HepG2 (cell line): Measurements from ENCODE around the gene KLHL18. TPM values are rescaled to one million over a fixed set of nuclear protein-coding genes. Genes with fewer than 3 reads are reported as not detected.

Experiments used
- CHD4 ChIP-seq: fragments of 200-600 bp; sonication (generic); IDR thresholded peaks from 2 replicates; pipeline ENCODE4 v1.7.0; 2017; ENCODE audit warnings: mild to moderate bottlenecking, low read length, borderline replicate concordance
- GATAD2A ChIP-seq: IDR thresholded peaks from 2 replicates; pipeline ENCODE4 v1.6.1; 2016
- GMEB2 ChIP-seq: IDR thresholded peaks from 2 replicates; pipeline ENCODE4 v1.6.1; 2016; ENCODE audit warnings: missing biosample characterization, missing genetic modification reagents, low read depth
- HOXA5 ChIP-seq: sonication (generic); formaldehyde crosslinking; IDR thresholded peaks from 2 replicates; pipeline ENCODE4 v1.4.0; 2020; ENCODE audit warnings: missing genetic modification reagents
- JUNB ChIP-seq: sonication (generic); formaldehyde crosslinking; IDR thresholded peaks from 2 replicates; pipeline ENCODE4 v1.8.0; 2022; ENCODE audit warnings: missing genetic modification reagents, mild to moderate bottlenecking, borderline replicate concordance
- KDM5B ChIP-seq: sonication (generic); formaldehyde crosslinking; IDR thresholded peaks from 2 replicates; pipeline ENCODE4 v1.4.0; 2020; ENCODE audit warnings: missing genetic modification reagents, mild to moderate bottlenecking, borderline replicate concordance
- MTERF4 ChIP-seq: sonication (generic); formaldehyde crosslinking; IDR thresholded peaks from 2 replicates; pipeline ENCODE4 v1.8.0; 2023; ENCODE audit warnings: mild to moderate bottlenecking, missing genetic modification reagents
- POLR2AphosphoS2 ChIP-seq: IDR thresholded peaks from 2 replicates; pipeline ENCODE4 v1.6.1; 2011; ENCODE audit warnings: low read depth, low read length, improper control_type of control experiment
- POLR2G ChIP-seq: fragments of 200-400 bp; formaldehyde crosslinking; IDR thresholded peaks from 2 replicates; pipeline ENCODE4 v1.6.1; 2018; ENCODE audit warnings: mild to moderate bottlenecking, low read depth, low read length, moderate library complexity
- SOX6 ChIP-seq, 2 experiments: fragments of 450-650 bp in 1 of 2; sonication (generic) in 1 of 2; formaldehyde crosslinking in 1 of 2; IDR thresholded peaks; 2 replicates each; pipeline versions ENCODE4 v1.4.0 to v1.6.1; 2017 to 2020; ENCODE audit warnings: antibody characterized with exemption in 1 of 2, mild to moderate bottlenecking in 1 of 2, missing genetic modification reagents in 1 of 2
- ZNF251 ChIP-seq: sonication (generic); formaldehyde crosslinking; IDR thresholded peaks from 2 replicates; pipeline ENCODE4 v1.9.0; 2021; ENCODE audit warnings: mild to moderate bottlenecking, missing genetic modification reagents
- ZNF460 ChIP-seq: sonication (generic); formaldehyde crosslinking; IDR thresholded peaks from 2 replicates; pipeline ENCODE4 v1.5.1; 2020; ENCODE audit warnings: missing genetic modification reagents, mild to moderate bottlenecking, borderline replicate concordance
- ZNF564 ChIP-seq: sonication (generic); formaldehyde crosslinking; IDR thresholded peaks from 2 replicates; pipeline ENCODE4 v1.8.1; 2023; ENCODE audit warnings: mild to moderate bottlenecking, missing genetic modification reagents
- ZNF7 ChIP-seq: IDR thresholded peaks from 2 replicates; pipeline ENCODE4 v1.6.1; 2016; ENCODE audit warnings: missing biosample characterization, missing genetic modification reagents
- ZNF713 ChIP-seq: sonication (generic); formaldehyde crosslinking; IDR thresholded peaks from 2 replicates; pipeline ENCODE4 v1.4.0; 2020; ENCODE audit warnings: mild to moderate bottlenecking, missing genetic modification reagents
- ZNF780A ChIP-seq: sonication (generic); formaldehyde crosslinking; IDR thresholded peaks from 2 replicates; pipeline ENCODE4 v1.8.0; 2022; ENCODE audit warnings: mild to moderate bottlenecking, missing genetic modification reagents, moderate library complexity
- ZNF841 ChIP-seq: sonication (generic); formaldehyde crosslinking; IDR thresholded peaks from 2 replicates; pipeline ENCODE4 v1.8.1; 2023; ENCODE audit warnings: missing genetic modification reagents, borderline replicate concordance
- polyA plus RNA-seq, 8 experiments: library from polyadenylated mRNA; depleted of rRNA in 3 of 8; stranded (reverse) in 7 of 8; unstranded in 1 of 8; fragments of >200 nt; fragmentation: Illumina TruSeq in 4 of 8; extraction: Trizol in 4 of 8; gene quantifications; 2 replicates each; pipeline versions ENCODE4 v1.2.1 to v1.2.3, GENCODE V29; 2011 to 2016; ENCODE audit warnings: low read depth in 4 of 8, missing spikeins in 1 of 8, mixed read lengths in 1 of 8; ENCODE audit not compliant: insufficient read depth in 1 of 8
- total RNA-seq, 5 experiments: library from RNA; depleted of rRNA; stranded (reverse); fragments of >200 nt; fragmentation: Illumina TruSeq; extraction: Trizol; gene quantifications; 2 replicates each; pipeline ENCODE4 v1.2.3, GENCODE V29; 2016; ENCODE audit warnings: low read depth in 1 of 5
- TF ChIP-seq, protein P1 (sequence below): sonication (generic); formaldehyde crosslinking; IDR thresholded peaks from 2 replicates; pipeline ENCODE4 v1.4.0; 2020; ENCODE audit warnings: missing genetic modification reagents, borderline replicate concordance
- TF ChIP-seq, protein P2 (sequence below): sonication (generic); formaldehyde crosslinking; IDR thresholded peaks from 2 replicates; pipeline ENCODE4 v1.4.0; 2020; ENCODE audit warnings: mild to moderate bottlenecking, missing genetic modification reagents, borderline replicate concordance

The KLHL18 gene
- total and polyA plus RNA-seq, 2 of the 13 experiments (the other 11 are each of a cell fraction or from before 2014, with no cell fraction given) = 17.5 to 18.8 TPM

- TF ChIP-seq, protein P1, sequence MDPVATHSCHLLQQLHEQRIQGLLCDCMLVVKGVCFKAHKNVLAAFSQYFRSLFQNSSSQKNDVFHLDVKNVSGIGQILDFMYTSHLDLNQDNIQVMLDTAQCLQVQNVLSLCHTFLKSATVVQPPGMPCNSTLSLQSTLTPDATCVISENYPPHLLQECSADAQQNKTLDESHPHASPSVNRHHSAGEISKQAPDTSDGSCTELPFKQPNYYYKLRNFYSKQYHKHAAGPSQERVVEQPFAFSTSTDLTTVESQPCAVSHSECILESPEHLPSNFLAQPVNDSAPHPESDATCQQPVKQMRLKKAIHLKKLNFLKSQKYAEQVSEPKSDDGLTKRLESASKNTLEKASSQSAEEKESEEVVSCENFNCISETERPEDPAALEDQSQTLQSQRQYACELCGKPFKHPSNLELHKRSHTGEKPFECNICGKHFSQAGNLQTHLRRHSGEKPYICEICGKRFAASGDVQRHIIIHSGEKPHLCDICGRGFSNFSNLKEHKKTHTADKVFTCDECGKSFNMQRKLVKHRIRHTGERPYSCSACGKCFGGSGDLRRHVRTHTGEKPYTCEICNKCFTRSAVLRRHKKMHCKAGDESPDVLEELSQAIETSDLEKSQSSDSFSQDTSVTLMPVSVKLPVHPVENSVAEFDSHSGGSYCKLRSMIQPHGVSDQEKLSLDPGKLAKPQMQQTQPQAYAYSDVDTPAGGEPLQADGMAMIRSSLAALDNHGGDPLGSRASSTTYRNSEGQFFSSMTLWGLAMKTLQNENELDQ (CRISPR knock-in tag) = peak; percentile 9; the same call in 1 of the 2 replicates
- TF ChIP-seq ZNF780A (peak; percentile 87; the same call in 1 of the 2 replicates), ZNF460 (CRISPR knock-in tag) (no peak), ZNF713 (CRISPR knock-in tag) (no peak), SOX6 (IDR thresholded peaks at IDR 0.05) (no peak), SOX6 (CRISPR knock-in tag; IDR thresholded peaks at IDR 0.05) (peak; percentile 72; the same call in 1 of the 2 replicates), ZNF841 (CRISPR knock-in tag) (no peak), JUNB (CRISPR knock-in tag) (peak; percentile 67), ZNF251 (no peak), ZNF7 (CRISPR knock-in tag) (no peak), KDM5B (no peak; the same call in 1 of the 2 replicates), CHD4 (no peak), POLR2G (peak; percentile 74), POLR2AphosphoS2 (no peak), GMEB2 (CRISPR knock-in tag) (0 out of 2 replicates have a peak, but pooled peaks have one; percentile 27), ZNF564 (CRISPR knock-in tag) (peak; percentile 88; the same call in 1 of the 2 replicates), MTERF4 (CRISPR knock-in tag) (peak; percentile 94), HOXA5 (no peak), GATAD2A (peak; percentile 55; the same call in 1 of the 2 replicates)
- TF ChIP-seq, protein P2, sequence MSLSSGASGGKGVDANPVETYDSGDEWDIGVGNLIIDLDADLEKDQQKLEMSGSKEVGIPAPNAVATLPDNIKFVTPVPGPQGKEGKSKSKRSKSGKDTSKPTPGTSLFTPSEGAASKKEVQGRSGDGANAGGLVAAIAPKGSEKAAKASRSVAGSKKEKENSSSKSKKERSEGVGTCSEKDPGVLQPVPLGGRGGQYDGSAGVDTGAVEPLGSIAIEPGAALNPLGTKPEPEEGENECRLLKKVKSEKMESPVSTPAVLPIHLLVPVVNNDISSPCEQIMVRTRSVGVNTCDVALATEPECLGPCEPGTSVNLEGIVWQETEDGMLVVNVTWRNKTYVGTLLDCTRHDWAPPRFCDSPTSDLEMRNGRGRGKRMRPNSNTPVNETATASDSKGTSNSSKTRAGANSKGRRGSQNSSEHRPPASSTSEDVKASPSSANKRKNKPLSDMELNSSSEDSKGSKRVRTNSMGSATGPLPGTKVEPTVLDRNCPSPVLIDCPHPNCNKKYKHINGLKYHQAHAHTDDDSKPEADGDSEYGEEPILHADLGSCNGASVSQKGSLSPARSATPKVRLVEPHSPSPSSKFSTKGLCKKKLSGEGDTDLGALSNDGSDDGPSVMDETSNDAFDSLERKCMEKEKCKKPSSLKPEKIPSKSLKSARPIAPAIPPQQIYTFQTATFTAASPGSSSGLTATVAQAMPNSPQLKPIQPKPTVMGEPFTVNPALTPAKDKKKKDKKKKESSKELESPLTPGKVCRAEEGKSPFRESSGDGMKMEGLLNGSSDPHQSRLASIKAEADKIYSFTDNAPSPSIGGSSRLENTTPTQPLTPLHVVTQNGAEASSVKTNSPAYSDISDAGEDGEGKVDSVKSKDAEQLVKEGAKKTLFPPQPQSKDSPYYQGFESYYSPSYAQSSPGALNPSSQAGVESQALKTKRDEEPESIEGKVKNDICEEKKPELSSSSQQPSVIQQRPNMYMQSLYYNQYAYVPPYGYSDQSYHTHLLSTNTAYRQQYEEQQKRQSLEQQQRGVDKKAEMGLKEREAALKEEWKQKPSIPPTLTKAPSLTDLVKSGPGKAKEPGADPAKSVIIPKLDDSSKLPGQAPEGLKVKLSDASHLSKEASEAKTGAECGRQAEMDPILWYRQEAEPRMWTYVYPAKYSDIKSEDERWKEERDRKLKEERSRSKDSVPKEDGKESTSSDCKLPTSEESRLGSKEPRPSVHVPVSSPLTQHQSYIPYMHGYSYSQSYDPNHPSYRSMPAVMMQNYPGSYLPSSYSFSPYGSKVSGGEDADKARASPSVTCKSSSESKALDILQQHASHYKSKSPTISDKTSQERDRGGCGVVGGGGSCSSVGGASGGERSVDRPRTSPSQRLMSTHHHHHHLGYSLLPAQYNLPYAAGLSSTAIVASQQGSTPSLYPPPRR (CRISPR knock-in tag) = peak; percentile 28; the same call in 1 of the 2 replicates
These were observed at the start of gene KLHL18, which contains the start of gene KIF9 (continued) for GRCh38 chr3:47282424-47283192.
